HG03097 (cell line): ENCODE data around the gene SRBD1.

Experiments used
- ATAC-seq: cut with Tn5 transposase; IDR thresholded peaks from one replicate; pipeline ENCODE4 v1.9.1; 2021; ENCODE audit not compliant: unreplicated experiment, low FRiP score

SRBD1 gene

GRCh38 chr2:45554073-45554741, 56.9 kb downstream of the SRBD1 start:
- no peak for ATAC-seq

GRCh38 chr2:45551862-45552261, 59.2 kb downstream of the SRBD1 start:
- ATAC-seq, result no peak

GRCh38 chr2:45545943-45546342, 65.1 kb downstream of the SRBD1 start:
- ATAC-seq, result no peak

DNA sequence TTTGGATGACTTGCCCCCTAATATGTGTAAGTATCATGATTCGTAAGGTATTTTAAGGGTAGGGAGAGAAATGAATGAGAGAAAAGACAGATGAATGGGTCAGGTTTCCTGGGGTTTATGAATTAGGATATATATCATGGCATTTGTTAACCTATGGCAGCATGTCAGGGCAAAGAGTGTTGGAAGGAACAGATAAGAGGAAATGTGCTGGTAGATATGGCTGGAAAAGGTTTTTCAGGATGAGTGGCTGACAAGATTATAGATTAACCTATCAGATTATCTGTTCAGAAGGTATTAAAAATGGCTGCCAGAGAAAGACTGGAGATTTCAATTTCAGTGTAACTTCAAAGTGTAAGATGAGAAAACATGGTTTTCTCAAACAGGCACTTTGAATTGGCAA, 67.8 kb downstream of the SRBD1 start:
- no peak for ATAC-seq

DNA sequence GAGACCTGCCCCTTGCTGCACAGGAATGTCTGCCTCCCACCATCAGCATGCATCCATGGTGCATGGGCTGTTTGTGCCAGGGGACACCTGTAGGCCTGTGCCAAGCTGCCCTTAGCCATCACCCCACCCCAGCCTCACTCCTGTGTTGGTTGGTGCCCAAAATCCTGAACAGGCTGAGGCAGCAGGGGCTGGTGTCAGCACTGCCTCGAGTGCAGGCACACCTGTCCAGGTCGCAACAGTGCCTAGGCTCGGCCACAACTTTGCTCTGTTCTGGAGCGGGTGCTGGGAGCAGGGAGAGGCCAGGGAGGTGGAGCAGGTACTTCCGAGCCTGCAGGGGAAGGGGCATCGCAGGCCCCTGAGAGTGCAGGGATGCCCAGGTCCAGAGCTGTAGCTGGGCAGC, 69.1 kb downstream of the SRBD1 start:
- no peak for ATAC-seq

GRCh38 chr2:45541450-45541849, 69.6 kb downstream of the SRBD1 start:
- no peak for ATAC-seq

DNA sequence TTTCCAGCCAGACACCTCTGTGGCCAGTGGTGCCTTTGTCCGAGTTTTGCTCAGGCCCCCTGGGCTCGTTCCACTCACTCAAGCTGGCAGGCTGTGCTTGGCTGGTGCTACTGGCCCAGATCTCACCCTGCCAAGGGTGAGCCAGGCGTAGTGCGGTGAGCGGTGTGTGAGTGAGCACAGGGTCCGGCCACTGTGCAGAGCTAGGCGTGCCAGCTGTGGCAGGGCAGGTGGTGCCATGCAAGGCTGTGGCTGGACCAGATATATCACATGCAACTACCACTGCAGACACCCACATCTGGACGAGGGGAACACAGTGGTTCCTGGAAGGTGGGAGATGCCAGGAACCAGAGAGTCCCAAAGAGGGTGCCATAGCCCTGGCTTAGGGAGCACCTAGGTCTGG, 70.1 kb downstream of the SRBD1 start:
- no peak for ATAC-seq

DNA sequence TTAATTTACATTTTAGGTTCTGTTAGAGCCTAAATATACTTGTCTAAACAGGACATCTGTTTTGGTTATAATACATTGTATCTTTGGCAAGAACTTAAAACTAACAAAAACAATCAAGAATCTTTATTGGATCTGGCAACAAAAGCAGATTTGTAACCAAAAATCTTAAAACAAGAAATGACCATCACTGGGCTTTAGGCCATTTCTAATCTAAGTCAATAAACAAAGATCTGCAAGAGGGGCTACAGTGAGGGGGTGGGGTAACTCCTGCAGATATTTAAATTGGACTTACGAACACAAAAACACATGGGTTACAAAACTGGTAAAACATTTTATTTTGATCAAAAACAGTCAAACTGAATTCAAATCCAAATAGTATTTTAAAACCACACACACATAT, 77.3 kb downstream of the SRBD1 start:
- no peak for ATAC-seq

DNA sequence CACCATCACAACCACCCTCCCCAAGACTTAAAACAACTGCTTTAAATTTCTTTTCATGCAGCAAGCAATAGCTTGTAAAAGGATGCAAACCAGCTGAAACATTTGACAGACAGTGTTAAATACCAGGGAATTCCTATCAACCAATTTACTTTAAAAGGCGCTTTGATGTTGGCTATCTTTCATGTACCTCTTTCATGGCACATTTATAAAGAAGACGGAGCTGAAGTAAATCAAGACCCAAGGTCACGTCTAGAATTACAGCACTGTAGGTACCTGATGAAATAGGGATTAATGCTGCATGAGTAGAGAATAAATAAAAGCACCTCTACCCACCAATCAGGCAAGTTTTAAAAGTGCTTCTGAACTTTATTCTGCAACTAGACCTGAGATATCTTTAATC, 78.9 kb downstream of the SRBD1 start:
- no peak for ATAC-seq

GRCh38 chr2:45524016-45524415, 87.1 kb downstream of the SRBD1 start:
- no peak for ATAC-seq

DNA sequence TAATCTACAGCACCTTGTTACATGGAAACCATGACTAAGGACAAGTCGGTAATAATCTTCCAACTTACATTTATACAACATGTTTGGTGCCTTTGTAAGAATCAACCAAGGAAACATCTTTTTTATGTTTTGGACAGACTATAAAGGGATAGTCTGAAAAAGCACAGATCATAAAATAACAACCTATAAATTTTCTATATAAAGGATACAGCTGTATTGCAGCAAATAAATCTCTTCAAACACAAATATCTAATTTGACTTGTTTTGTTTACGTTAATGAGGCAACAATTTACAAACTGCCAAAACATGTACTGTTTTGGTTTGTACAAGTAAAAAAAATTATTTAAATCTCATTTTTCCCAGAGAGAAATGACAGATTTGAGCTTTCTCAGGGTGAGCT, 92.5 kb downstream of the SRBD1 start:
- ATAC-seq, result no peak

- no peak for ATAC-seq
These were observed 100.2 kb downstream of the SRBD1 start for GRCh38 chr2:45510701-45511420.

DNA sequence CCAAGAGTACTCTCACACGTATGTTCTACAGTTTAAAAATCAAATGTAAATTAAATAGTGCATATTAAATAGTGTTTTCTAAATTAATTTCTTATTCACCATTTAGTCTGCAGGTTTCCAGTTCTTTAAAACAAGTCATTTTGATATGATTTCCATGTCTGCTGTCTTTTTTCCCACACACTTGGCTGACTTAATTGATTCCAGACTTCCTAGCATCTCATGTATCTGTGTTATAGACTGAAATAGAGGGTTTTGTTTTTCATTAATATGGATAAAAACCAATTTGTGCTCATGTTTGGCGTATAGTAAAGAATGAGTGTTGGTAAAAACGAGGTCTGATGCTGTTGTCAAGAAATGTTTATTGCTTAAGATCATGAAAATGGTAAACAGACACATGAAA, 104.3 kb downstream of the SRBD1 start:
- no peak for ATAC-seq

- no peak for ATAC-seq
These were observed 105.9 kb downstream of the SRBD1 start for GRCh38 chr2:45505138-45505537.

- ATAC-seq, result no peak
These were observed 112.2 kb downstream of the SRBD1 start for GRCh38 chr2:45498661-45499550.

- no peak for ATAC-seq
These were observed 113.7 kb downstream of the SRBD1 start for GRCh38 chr2:45497355-45497754.

DNA sequence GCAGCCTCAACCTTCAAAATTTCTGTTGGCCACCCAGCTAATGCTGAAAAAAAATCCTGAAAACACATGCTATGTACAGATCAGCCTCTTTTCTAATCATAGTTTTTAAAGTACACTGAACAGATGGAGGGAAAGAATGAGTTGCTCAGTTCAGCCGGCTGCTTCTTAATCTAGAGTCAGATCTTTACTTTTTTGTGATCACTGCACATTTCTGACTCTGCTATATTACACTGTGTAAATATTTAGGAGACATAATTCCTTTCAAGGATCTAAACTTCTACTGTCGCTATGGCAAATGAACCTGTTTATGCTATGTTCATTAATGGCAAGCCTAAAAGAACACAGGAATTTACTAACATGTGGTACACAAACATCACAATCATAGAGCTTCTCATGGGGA, 114.2 kb downstream of the SRBD1 start:
- no peak for ATAC-seq

DNA sequence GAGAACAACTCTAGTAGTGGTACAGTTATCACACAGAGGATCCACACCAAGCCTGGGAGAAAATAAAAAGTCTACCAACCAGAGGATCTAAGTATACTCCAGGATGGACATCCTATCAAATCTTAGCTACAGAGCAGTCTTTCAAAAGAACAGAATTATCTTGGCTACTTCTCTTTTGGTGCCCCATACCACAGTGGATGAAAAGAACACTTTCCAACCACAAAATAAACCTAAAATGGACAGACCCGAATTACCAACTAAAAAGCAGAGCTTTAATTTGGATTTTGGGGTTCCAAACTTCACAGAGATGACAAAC, 116.1 kb downstream of the SRBD1 start:
- ATAC-seq, result no peak

DNA sequence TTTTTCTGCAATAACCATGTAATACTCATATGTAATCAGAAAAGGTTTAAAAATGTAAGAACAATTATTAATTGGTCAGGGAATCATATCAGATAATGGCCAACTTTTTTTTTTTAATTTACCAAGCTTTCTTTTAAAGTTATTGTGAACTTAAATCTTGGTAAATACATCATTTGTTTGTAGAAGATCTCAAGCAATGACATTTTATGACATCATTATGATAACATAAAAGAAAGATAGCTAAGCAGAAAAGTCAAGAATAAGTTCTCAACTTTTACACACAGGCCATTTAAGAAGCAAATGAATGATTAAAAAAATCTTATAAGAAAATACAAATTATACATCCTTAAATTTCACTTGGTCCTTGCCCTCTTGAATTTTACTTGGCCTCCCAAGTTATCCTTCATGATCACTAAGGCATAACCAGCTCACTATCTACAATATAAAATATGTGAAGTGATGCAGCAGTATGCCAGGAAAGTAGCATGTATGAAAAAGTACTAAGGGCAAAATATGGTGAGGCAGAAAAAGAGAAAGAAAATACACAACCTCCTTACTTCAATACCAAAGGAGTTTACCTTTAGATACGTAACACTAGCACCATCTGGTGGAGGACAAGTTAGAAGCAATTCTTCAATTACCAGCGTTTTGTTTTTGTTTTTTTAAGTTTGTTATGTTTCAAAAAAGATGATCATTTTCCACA, 116.6 kb downstream of the SRBD1 start:
- no peak for ATAC-seq

DNA sequence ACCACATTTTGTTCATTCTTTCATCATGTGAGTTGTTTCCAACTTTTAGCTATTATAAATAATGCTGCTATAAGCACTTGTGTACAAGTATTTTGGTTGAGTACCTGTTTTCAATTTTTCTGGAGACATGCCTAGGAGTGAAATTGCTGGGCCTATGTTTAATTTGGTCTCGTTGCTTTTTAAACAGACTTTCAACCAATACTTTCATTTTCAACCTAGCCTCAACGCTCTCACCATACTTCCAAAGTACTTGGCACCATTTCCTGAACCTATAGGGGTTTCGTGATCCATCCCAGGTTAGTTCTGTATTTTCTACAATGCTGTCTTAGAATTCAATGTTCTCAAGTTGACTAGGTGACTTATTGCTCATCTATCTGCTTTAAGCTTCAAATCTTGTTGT, 126.1 kb downstream of the SRBD1 start:
- ATAC-seq, result no peak

GRCh38 chr2:45483997-45484396, 127.1 kb downstream of the SRBD1 start:
- no peak for ATAC-seq
